ENCODE results near the gene ZNF774.

Gene ZNF774

GRCh38 chr15:90387534-90388461 lies 35.7 kb downstream of the ZNF774 start, which contains the start of gene IQGAP1:
IQGAP1 (plus strand) TSS chr15:90388242; CDS start chr15:90388342, 100 bp downstream.
- peak within 1 kb of the TSS; percentile 78 for H3K4me3 ChIP-seq (replicated peaks; ENCODE audit: low read depth, low read length)
- no peak for TF ChIP-seq CTCF (IDR thresholded peaks at IDR 0.05; ENCODE audit: low read length, missing control alignments)
- DNase-seq (ENCODE audit: low read depth), result peak; percentile 97

DNA sequence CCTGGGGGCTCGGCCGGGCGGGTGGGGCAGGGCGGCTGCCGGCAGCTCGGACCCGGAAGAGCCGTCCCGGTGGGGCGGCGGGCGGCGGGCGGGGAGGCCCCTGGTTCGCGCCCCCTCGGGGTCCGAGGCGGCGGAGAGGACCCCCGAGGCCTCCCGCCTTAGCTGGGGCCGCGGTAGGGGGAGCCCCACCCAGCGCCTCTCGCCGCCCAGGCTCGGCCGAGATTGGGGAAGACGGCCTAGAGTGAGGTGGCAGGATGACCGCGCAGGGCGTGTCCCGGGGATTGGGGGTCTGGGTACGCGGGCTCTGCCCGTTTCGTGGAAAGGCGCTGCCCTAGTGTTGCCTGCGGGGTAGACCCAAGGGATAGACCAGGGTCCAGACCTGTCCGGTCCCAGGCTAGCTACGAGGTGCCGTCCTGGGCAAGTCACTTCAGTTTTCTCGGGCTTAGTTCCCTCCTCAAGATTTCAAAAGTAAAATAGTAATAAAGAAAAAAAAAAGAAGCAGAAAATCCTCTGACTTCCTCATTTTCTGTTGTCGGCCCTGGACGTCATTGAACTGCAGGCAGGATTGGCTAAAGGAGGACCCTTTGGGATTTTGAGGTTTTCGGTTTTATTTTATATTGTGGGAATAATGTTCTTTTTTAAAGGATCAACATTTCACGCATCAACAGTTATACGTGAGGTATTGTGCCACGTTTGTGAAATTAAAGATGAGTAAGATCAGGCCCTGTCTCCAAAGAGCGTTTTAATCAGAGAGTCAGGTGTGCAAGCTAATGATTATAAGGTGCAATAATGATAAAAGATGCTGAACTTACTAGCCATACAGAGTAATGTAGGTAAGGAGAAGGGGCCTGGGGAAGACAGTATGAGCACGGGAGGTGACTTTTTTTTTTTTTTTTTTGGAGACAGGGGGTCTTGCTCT lies 36.6 kb downstream of the ZNF774 start:
- peak; percentile 43 for DNase-seq (ENCODE audit: low read depth)
- TF ChIP-seq CTCF (IDR thresholded peaks at IDR 0.05; ENCODE audit: low read length, missing control alignments), result no peak
- H3K4me3 ChIP-seq (replicated peaks; ENCODE audit: low read depth, low read length), result peak overlapping the region; percentile 78

DNA sequence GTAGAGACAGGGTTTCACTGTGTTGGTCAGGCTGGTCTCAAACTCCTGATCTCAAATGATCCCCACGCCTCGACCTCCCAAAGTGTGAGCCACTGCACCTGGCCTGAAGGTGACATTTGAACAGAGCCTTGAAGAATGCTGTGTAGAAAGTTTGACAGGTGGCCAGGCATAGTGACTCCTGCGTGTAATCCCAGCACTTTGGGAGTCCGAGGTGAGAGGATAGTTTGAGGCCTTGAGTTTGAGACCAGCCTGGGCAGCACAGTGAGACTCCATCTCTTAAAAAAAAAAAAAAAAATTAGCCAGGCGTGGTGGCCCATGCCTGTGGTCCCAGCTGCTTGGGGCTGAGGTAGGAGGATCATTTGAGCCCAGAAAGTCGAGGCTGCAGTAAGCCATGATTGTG lies 37.4 kb downstream of the ZNF774 start:
- peak overlapping the region; percentile 78 for H3K4me3 ChIP-seq (replicated peaks; ENCODE audit: low read depth, low read length)
- DNase-seq (ENCODE audit: low read depth), result no peak
- TF ChIP-seq CTCF (IDR thresholded peaks at IDR 0.05; ENCODE audit: low read length, missing control alignments), result no peak

DNA sequence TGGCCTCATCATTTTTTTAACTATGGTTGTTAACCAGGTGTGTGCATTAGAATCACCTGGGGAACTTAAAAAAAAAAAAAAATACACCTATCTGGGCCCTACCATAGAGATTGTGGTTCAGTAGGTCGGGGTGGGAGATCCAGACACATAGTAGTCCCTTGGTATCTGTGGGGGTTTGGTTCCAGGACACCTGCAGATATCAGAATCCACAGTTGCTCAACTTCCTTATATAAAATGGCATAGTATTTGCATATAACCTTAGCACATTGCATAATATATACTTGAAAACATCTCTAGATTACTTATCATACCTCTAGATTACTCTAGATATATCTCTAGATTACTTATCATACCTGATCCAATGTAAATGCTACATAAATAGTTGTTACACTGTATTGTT lies 41.0 kb downstream of the ZNF774 start:
- no peak overlapping the region for H3K4me3 ChIP-seq (replicated peaks; ENCODE audit: low read depth, low read length)
- DNase-seq (ENCODE audit: low read depth), result no peak
- no peak for TF ChIP-seq CTCF (IDR thresholded peaks at IDR 0.05; ENCODE audit: low read length, missing control alignments)

DNA sequence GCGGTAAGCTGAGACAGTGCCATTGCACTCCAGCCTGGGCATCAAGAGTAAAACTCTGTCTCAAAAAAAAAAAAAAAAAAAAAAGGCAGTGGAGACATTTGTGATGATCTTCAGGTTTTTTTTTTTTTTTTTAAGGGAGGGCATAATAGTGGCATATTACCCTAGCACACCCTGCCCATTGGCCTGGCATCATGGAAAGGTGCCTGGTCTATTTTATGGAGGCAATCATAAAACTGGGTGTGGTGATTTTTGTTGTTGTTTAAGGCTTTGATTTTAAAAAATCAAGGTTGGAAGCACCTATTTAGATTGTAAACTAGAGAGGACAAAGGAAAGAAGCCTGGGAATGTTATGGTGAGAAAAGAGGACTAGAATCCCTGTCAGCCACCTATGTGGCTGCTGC lies 42.0 kb downstream of the ZNF774 start:
- no peak for DNase-seq (ENCODE audit: low read depth)
- no peak overlapping the region for H3K4me3 ChIP-seq (replicated peaks; ENCODE audit: low read depth, low read length)
- TF ChIP-seq CTCF (IDR thresholded peaks at IDR 0.05; ENCODE audit: low read length, missing control alignments), result no peak

- TF ChIP-seq CTCF (IDR thresholded peaks at IDR 0.05; ENCODE audit: low read length, missing control alignments), result no peak
- H3K4me3 ChIP-seq (replicated peaks; ENCODE audit: low read depth, low read length), result no peak overlapping the region
- no peak for DNase-seq (ENCODE audit: low read depth)
These were observed 42.8 kb downstream of the ZNF774 start for GRCh38 chr15:90394748-90395442.
